ENCODE results near the gene PARVA. TPM values are rescaled to one million over a fixed set of nuclear protein-coding genes. Genes with fewer than 3 reads are reported as not detected.

Gene PARVA
- polyA plus RNA-seq, 3 donors = not detected

GRCh38 chr11:12414611-12415010 is 37.2 kb downstream of the PARVA start:
- no peak overlapping the region for H3K4me2 ChIP-seq (replicated peaks; ENCODE audit: extremely low read depth, low read length, poor library complexity, severe bottlenecking)
- H3K79me2 ChIP-seq (ENCODE audit: insufficient read depth, low read length) = no peaks in the 10 kb centered on the region
- no peak overlapping the region for H2AFZ ChIP-seq (ENCODE audit: insufficient read depth, low read depth, low read length, poor library complexity, severe bottlenecking)
- TF ChIP-seq CTCF (IDR thresholded peaks at IDR 0.05) = no peak
- H3K9me3 ChIP-seq (replicated peaks in 1 of 2; ENCODE audit: control insufficient read depth in 1 of 2, insufficient read depth in 1 of 2, low read length in 2 of 2) = no peaks in the 10 kb centered on the region
- H3K9ac ChIP-seq (ENCODE audit: insufficient read depth, low read length, poor library complexity, severe bottlenecking) = no peak overlapping the region
- no peaks in the 10 kb centered on the region for H3K27me3 ChIP-seq (ENCODE audit: control insufficient read depth in 2 of 2, insufficient read depth in 2 of 2, low read length in 2 of 2)
- no peak overlapping the region for H3K4me3 Mint-ChIP-seq
- H3K36me3 Mint-ChIP-seq = no peaks in the 10 kb centered on the region
- H4K20me1 ChIP-seq (ENCODE audit: insufficient read depth, low read length) = no peaks in the 10 kb centered on the region
- no peak overlapping the region for H3K4me3 ChIP-seq (replicated peaks in 1 of 3; ENCODE audit: low read depth in 2 of 3, low read length in 3 of 3)
- WGBS (ENCODE audit: insufficient coverage) = 100% methylated on average over 3 of the region's 6 CpGs
- peaks cover 0 to 7% (median 0%) of the 10 kb centered on the region in 7 donors for H3K9me3 Mint-ChIP-seq
- H3K27me3 Mint-ChIP-seq (ENCODE audit: low read depth in 3 of 3) = peaks cover 5 to 10% (median 7%) of the 10 kb centered on the region in 3 donors
- no peaks in the 10 kb centered on the region for H3K36me3 ChIP-seq (replicated peaks in 1 of 2; ENCODE audit: control insufficient read depth in 1 of 2, insufficient read depth in 2 of 2, low read length in 2 of 2)
- no peak overlapping the region for H3K27ac ChIP-seq (ENCODE audit: low read depth in 1 of 2, low read length in 2 of 2)
- no peak overlapping the region for H3K27ac Mint-ChIP-seq
- intact Hi-C loops (cut with micrococcal nuclease) = loop anchor here in 1 of 2 donors (10.0 kb wide), 1 partner anchor 480 kb away; no protein-coding TSS in a partner anchor
- no peak for DNase-seq
- H3K4me1 ChIP-seq (ENCODE audit: control insufficient read depth in 1 of 2, insufficient read depth in 2 of 2, low read length in 2 of 2) = no peaks in the 10 kb centered on the region
- no peaks in the 10 kb centered on the region for H3K4me1 Mint-ChIP-seq

DNA sequence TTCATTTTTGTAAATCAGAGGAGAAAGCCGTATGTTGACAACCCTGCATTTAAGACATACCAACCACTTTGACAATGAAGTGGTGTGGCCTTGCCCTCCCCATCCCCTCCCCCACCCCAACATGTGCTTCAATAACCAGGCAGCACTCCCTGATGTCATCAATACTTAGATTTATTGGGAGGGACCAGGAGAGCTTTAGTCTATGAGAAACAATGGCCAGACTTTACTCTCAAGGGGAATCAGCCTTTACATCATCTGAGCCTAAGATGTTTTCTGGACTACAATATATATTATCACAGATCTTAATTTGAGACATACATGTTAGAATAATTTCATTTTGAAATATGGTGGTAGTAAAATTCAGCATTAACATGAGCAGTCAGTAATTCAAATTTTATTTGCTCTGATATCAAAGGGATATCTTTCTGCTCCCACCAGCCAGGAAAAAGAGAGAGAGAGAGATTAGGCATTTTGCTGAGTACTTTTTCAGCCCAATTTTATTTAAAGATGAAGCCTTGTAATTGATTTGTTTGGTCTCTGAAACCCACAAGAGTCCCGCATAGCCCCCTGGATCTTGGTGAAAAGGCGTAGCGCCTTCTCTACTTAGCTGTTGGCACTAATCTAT is 38.1 kb downstream of the PARVA start:
- no peak for TF ChIP-seq CTCF (IDR thresholded peaks at IDR 0.05)
- Histone ChIP-seq H3K9ac (ENCODE audit: insufficient read depth, low read length, poor library complexity, severe bottlenecking) (no peak overlapping the region), H3K36me3 (replicated peaks in 1 of 2; ENCODE audit: control insufficient read depth in 1 of 2, insufficient read depth in 2 of 2, low read length in 2 of 2) (no peaks in the 10 kb centered on the region), H3K4me3 (replicated peaks in 1 of 3; ENCODE audit: low read depth in 2 of 3, low read length in 3 of 3) (no peak overlapping the region), H3K79me2 (ENCODE audit: insufficient read depth, low read length) (no peaks in the 10 kb centered on the region), H2AFZ (ENCODE audit: insufficient read depth, low read depth, low read length, poor library complexity, severe bottlenecking) (no peak overlapping the region), H3K4me1 (ENCODE audit: control insufficient read depth in 1 of 2, insufficient read depth in 2 of 2, low read length in 2 of 2) (no peaks in the 10 kb centered on the region), H3K4me2 (replicated peaks; ENCODE audit: extremely low read depth, low read length, poor library complexity, severe bottlenecking) (no peak overlapping the region), H3K27ac (ENCODE audit: low read depth in 1 of 2, low read length in 2 of 2) (no peak overlapping the region), H3K9me3 (replicated peaks in 1 of 2; ENCODE audit: control insufficient read depth in 1 of 2, insufficient read depth in 1 of 2, low read length in 2 of 2) (no peaks in the 10 kb centered on the region), H4K20me1 (ENCODE audit: insufficient read depth, low read length) (no peaks in the 10 kb centered on the region), H3K27me3 (ENCODE audit: control insufficient read depth in 2 of 2, insufficient read depth in 2 of 2, low read length in 2 of 2) (no peaks in the 10 kb centered on the region)
- no peak for DNase-seq
- Mint-ChIP-seq H3K36me3 (no peaks in the 10 kb centered on the region), H3K27me3 (ENCODE audit: low read depth in 3 of 3) (peaks cover 3 to 8% (median 7%) of the 10 kb centered on the region in 3 donors), H3K27ac (no peak overlapping the region), H3K4me1 (no peaks in the 10 kb centered on the region), H3K4me3 (no peak overlapping the region), H3K9me3 (peaks cover 0 to 7% (median 0%) of the 10 kb centered on the region in 7 donors)
- intact Hi-C loops (cut with micrococcal nuclease) = loop anchor here in 1 of 2 donors (10.0 kb wide), 1 partner anchor 479 kb away; no protein-coding TSS in a partner anchor
- no CpG with 5 or more reads among the region's 4 CpGs for WGBS (ENCODE audit: insufficient coverage)
